ENCODE data around the gene CNTNAP5. TPM values are rescaled to one million over a fixed set of nuclear protein-coding genes. Genes with fewer than 3 reads are reported as not detected.

CNTNAP5 gene
- total RNA-seq, 1 experiment from 2014 or later = 0.48 TPM

DNA sequence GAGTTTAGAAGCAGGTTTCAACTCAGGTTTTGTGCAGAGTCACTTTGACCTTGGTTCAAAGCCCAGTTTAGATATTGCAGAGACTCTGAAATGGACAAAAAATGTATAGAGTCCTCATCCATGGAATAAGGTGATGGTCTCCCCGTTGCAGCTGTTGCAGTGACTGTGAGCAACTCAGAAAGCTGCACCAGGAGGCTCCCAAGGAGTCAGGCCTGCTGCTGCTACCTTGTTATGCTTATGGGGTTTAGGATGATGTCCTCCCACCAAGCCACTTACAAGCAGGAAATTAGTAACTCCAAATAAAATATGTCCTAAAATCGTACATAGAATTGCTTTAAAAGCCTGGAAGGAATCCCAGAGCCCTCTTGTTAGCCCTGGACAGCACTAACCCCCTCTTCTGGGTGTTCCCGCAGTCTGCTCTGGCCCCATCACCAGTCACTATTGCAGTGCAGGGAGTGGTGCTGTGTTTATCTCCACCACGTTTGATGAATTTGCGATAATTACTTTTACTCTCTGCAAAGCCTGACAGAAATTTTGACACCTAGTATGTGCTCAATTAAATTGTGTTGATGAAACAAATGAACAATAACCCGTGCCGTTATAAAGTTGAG lies 189.0 kb downstream of the CNTNAP5 start:
- no peaks in the 10 kb centered on the region for H3K27me3 Mint-ChIP-seq (ENCODE audit: low read depth)
- H3K18ac ChIP-seq (ENCODE audit: insufficient read length, low read depth, low read length) = no peak overlapping the region
- H2BK5ac ChIP-seq (ENCODE audit: insufficient read length, low read length) = no peak overlapping the region
- H3K4me2 ChIP-seq (ENCODE audit: insufficient read depth, insufficient read length, low read length) = no peak overlapping the region
- H2BK20ac ChIP-seq (ENCODE audit: low read depth, low read length, poor library complexity, severe bottlenecking) = no peak overlapping the region
- no peak overlapping the region for H2AK5ac ChIP-seq (ENCODE audit: insufficient read length, low read length)
- H3T11ph ChIP-seq (ENCODE audit: low read length) = no peak overlapping the region
- H3K4me3 Mint-ChIP-seq = no peak overlapping the region
- no peak overlapping the region for H3K14ac ChIP-seq (ENCODE audit: insufficient read depth, low read length)
- no peak overlapping the region for H4K8ac ChIP-seq (replicated peaks; ENCODE audit: insufficient read length, low read depth, low read length)
- DNase-seq = peak; percentile 35
- H3K4me1 Mint-ChIP-seq = peaks cover 12 to 13% of the 10 kb centered on the region in 2 experiments
- no peaks in the 10 kb centered on the region for H3K27me3 ChIP-seq (ENCODE audit: insufficient read depth, low read length)
- no peak overlapping the region for H3K4ac ChIP-seq (ENCODE audit: low read depth, low read length)
- no peak overlapping the region for H2BK15ac ChIP-seq (ENCODE audit: low read depth, low read length)
- no peaks in the 10 kb centered on the region; the same call in none of the 2 replicates for H3K4me1 ChIP-seq (ENCODE audit: insufficient read depth, low read length)
- H2BK120ac ChIP-seq (ENCODE audit: low read depth, low read length, poor library complexity, severe bottlenecking) = no peak overlapping the region
- H3K23ac ChIP-seq (ENCODE audit: insufficient read length, low read depth, low read length) = no peak overlapping the region
- H3K79me1 ChIP-seq (ENCODE audit: insufficient read depth, low read depth, low read length, poor library complexity, severe bottlenecking) = no peaks in the 10 kb centered on the region
- H3K79me2 ChIP-seq (ENCODE audit: insufficient read depth, low read length) = no peaks in the 10 kb centered on the region
- no peaks in the 10 kb centered on the region for H3K36me3 Mint-ChIP-seq (ENCODE audit: insufficient read depth in 1 of 3, low read depth in 3 of 3)
- H3K27ac Mint-ChIP-seq = no peak overlapping the region
- H3K9ac ChIP-seq (ENCODE audit: extremely low read depth, insufficient read length, low read length) = no peak overlapping the region
- no peaks in the 10 kb centered on the region for H3K23me2 ChIP-seq (ENCODE audit: insufficient read length, low read depth, low read length, poor library complexity, severe bottlenecking)
- H3K9me3 Mint-ChIP-seq = no peaks in the 10 kb centered on the region
- no peak overlapping the region for H3K56ac ChIP-seq (ENCODE audit: insufficient read length, low read depth, low read length)
- no CpG with 5 or more reads among the region's 7 CpGs for WGBS (ENCODE audit: extremely low coverage, insufficient read length, low lambda C conversion rate)
- no peak overlapping the region for H4K5ac ChIP-seq (ENCODE audit: insufficient read length, low read depth, low read length)
- H3K27ac ChIP-seq (ENCODE audit: insufficient read length, low read depth, low read length) = no peak overlapping the region
- no peak overlapping the region for H2BK12ac ChIP-seq (ENCODE audit: insufficient read length, low read depth, low read length)
- no peaks in the 10 kb centered on the region for H4K20me1 ChIP-seq (ENCODE audit: control insufficient read depth, insufficient read depth, insufficient read length)
- no peak overlapping the region for H4K91ac ChIP-seq (ENCODE audit: insufficient read length, low read depth, low read length)
- TF ChIP-seq, protein P1, sequence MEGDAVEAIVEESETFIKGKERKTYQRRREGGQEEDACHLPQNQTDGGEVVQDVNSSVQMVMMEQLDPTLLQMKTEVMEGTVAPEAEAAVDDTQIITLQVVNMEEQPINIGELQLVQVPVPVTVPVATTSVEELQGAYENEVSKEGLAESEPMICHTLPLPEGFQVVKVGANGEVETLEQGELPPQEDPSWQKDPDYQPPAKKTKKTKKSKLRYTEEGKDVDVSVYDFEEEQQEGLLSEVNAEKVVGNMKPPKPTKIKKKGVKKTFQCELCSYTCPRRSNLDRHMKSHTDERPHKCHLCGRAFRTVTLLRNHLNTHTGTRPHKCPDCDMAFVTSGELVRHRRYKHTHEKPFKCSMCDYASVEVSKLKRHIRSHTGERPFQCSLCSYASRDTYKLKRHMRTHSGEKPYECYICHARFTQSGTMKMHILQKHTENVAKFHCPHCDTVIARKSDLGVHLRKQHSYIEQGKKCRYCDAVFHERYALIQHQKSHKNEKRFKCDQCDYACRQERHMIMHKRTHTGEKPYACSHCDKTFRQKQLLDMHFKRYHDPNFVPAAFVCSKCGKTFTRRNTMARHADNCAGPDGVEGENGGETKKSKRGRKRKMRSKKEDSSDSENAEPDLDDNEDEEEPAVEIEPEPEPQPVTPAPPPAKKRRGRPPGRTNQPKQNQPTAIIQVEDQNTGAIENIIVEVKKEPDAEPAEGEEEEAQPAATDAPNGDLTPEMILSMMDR (conservative IDR thresholded peaks at IDR 0.05) = no peak; the same call in 2 of the 3 replicates
- H3K9me3 ChIP-seq (ENCODE audit: control insufficient read depth, low read depth, low read length) = no peaks in the 10 kb centered on the region
- H2AFZ ChIP-seq (ENCODE audit: low read length) = no peak overlapping the region
